NCI-H1092 treated with DMSO at 0.1 percent for 48 hours (cell line): Measurements from ENCODE around the gene CIAO1.
A peak's percentile ranks its signal among the peaks of the same experiment; 100 is the strongest.
"Not testable (repeated sequence)": the region's sequence is repeated elsewhere in the genome, so short reads cannot be mapped to it uniquely, and the experiment has no call there.

Experiments used
- DNase-seq: peaks from one replicate; lab custom pipeline; 2025; lab: John Stamatoyannopoulos, UW

CIAO1 gene

GRCh38 chr2:96265840-96266679 lies at the start of gene CIAO1, which contains the start of gene TMEM127:
Gene CIAO1 (plus strand): TSS chr2:96266225. CDS start chr2:96266351, 126 bp downstream.
Gene TMEM127 (minus strand): TSS chr2:96265997. CDS start chr2:96265381, 616 bp downstream.
- DNase-seq, result peak; percentile 94

- no peak for DNase-seq
Observed at GRCh38 chr2:96218508-96219131, 47.4 kb upstream of the CIAO1 start.

- not testable (repeated sequence) for DNase-seq
Observed at GRCh38 chr2:96219959-96220358, 46.1 kb upstream of the CIAO1 start.

GRCh38 chr2:96221106-96221505 lies 44.9 kb upstream of the CIAO1 start:
- DNase-seq, result not testable (repeated sequence)

GRCh38 chr2:96225016-96225533 lies 41.0 kb upstream of the CIAO1 start:
- DNase-seq, result no peak

- no peak for DNase-seq
Observed at GRCh38 chr2:96231316-96231715, 34.7 kb upstream of the CIAO1 start.

- DNase-seq, result no peak
Observed at GRCh38 chr2:96233436-96233835, 32.6 kb upstream of the CIAO1 start.

GRCh38 chr2:96233880-96234316 lies 32.1 kb upstream of the CIAO1 start:
- DNase-seq, result no peak

GRCh38 chr2:96236882-96237281 lies 29.1 kb upstream of the CIAO1 start:
- no peak for DNase-seq

GRCh38 chr2:96238266-96238665 lies 27.8 kb upstream of the CIAO1 start:
- DNase-seq, result no peak

GRCh38 chr2:96239091-96239490 lies 26.9 kb upstream of the CIAO1 start:
- DNase-seq, result no peak

- DNase-seq, result no peak
Observed at GRCh38 chr2:96239745-96240264, 26.2 kb upstream of the CIAO1 start.

GRCh38 chr2:96240341-96241038 lies 25.5 kb upstream of the CIAO1 start:
- no peak for DNase-seq

- DNase-seq, result no peak
Observed at GRCh38 chr2:96241227-96241626, 24.8 kb upstream of the CIAO1 start.

- no peak for DNase-seq
Observed at GRCh38 chr2:96241900-96242611, 24.0 kb upstream of the CIAO1 start.

GRCh38 chr2:96243843-96244242 lies 22.2 kb upstream of the CIAO1 start:
- DNase-seq, result no peak

GRCh38 chr2:96245609-96246390 lies 20.2 kb upstream of the CIAO1 start:
- DNase-seq, result no peak

- DNase-seq, result no peak
Observed at GRCh38 chr2:96247009-96247408, 19.0 kb upstream of the CIAO1 start.

GRCh38 chr2:96247896-96248295 lies 18.1 kb upstream of the CIAO1 start:
- no peak for DNase-seq

GRCh38 chr2:96248624-96249023 lies 17.4 kb upstream of the CIAO1 start:
- DNase-seq, result no peak

- DNase-seq, result no peak
Observed at GRCh38 chr2:96249654-96250053, 16.4 kb upstream of the CIAO1 start.
